ENCODE results near the gene ECHS1.

Gene ECHS1

GRCh38 chr10:133399123-133399601 is 26.0 kb upstream of the ECHS1 start:
- Histone ChIP-seq H3K4me1 (ENCODE audit: control insufficient read depth in 2 of 2, insufficient read depth in 2 of 2, low read length in 2 of 2) (peaks cover 6 to 8% of the 10 kb centered on the region in 2 donors), H3K9ac (ENCODE audit: low read depth in 1 of 2, low read length in 2 of 2) (no peak overlapping the region), H3K27ac (ENCODE audit: low read depth in 2 of 2, low read length in 2 of 2) (no peak overlapping the region), H3K4me3 (ENCODE audit: low read length in 2 of 2) (no peak overlapping the region), H3K9me3 (ENCODE audit: control insufficient read depth in 2 of 2, low read length in 2 of 2) (no peaks in the 10 kb centered on the region), H3K27me3 (ENCODE audit: control insufficient read depth in 2 of 2, insufficient read depth in 2 of 2, low read length in 2 of 2) (no peaks in the 10 kb centered on the region), H3K36me3 (ENCODE audit: control insufficient read depth in 2 of 2, insufficient read depth in 2 of 2, low read length in 2 of 2) (peaks cover 33 to 46% of the 10 kb centered on the region in 2 donors)

GRCh38 chr10:133397938-133398337 is 24.8 kb upstream of the ECHS1 start:
- Histone ChIP-seq H3K4me1 (ENCODE audit: control insufficient read depth in 2 of 2, insufficient read depth in 2 of 2, low read length in 2 of 2) (peaks cover 8% of the 10 kb centered on the region in 2 donors), H3K9me3 (ENCODE audit: control insufficient read depth in 2 of 2, low read length in 2 of 2) (no peaks in the 10 kb centered on the region), H3K9ac (ENCODE audit: low read depth in 1 of 2, low read length in 2 of 2) (no peak overlapping the region), H3K4me3 (ENCODE audit: low read length in 2 of 2) (no peak overlapping the region), H3K27me3 (ENCODE audit: control insufficient read depth in 2 of 2, insufficient read depth in 2 of 2, low read length in 2 of 2) (no peaks in the 10 kb centered on the region), H3K27ac (ENCODE audit: low read depth in 2 of 2, low read length in 2 of 2) (no peak overlapping the region), H3K36me3 (ENCODE audit: control insufficient read depth in 2 of 2, insufficient read depth in 2 of 2, low read length in 2 of 2) (peaks cover 27 to 39% of the 10 kb centered on the region in 2 donors)

GRCh38 chr10:133396035-133396624 is 23.0 kb upstream of the ECHS1 start:
- H3K4me1 ChIP-seq (ENCODE audit: control insufficient read depth in 2 of 2, insufficient read depth in 2 of 2, low read length in 2 of 2) = peaks cover 8 to 12% of the 10 kb centered on the region in 2 donors
- no peak overlapping the region for H3K4me3 ChIP-seq (ENCODE audit: low read length in 2 of 2)
- H3K9ac ChIP-seq (ENCODE audit: low read depth in 1 of 2, low read length in 2 of 2) = no peak overlapping the region
- H3K9me3 ChIP-seq (ENCODE audit: control insufficient read depth in 2 of 2, low read length in 2 of 2) = no peaks in the 10 kb centered on the region
- H3K27ac ChIP-seq (ENCODE audit: low read depth in 2 of 2, low read length in 2 of 2) = no peak overlapping the region
- H3K27me3 ChIP-seq (ENCODE audit: control insufficient read depth in 2 of 2, insufficient read depth in 2 of 2, low read length in 2 of 2) = no peaks in the 10 kb centered on the region
- peaks cover 16 to 35% of the 10 kb centered on the region in 2 donors for H3K36me3 ChIP-seq (ENCODE audit: control insufficient read depth in 2 of 2, insufficient read depth in 2 of 2, low read length in 2 of 2)

GRCh38 chr10:133394801-133395221 is 21.7 kb upstream of the ECHS1 start:
- Histone ChIP-seq H3K27me3 (ENCODE audit: control insufficient read depth in 2 of 2, insufficient read depth in 2 of 2, low read length in 2 of 2) (no peaks in the 10 kb centered on the region), H3K9me3 (ENCODE audit: control insufficient read depth in 2 of 2, low read length in 2 of 2) (no peaks in the 10 kb centered on the region), H3K36me3 (ENCODE audit: control insufficient read depth in 2 of 2, insufficient read depth in 2 of 2, low read length in 2 of 2) (peaks cover 13 to 33% of the 10 kb centered on the region in 2 donors), H3K4me3 (ENCODE audit: low read length in 2 of 2) (peak overlapping the region; percentile 83 to 91), H3K27ac (ENCODE audit: low read depth in 2 of 2, low read length in 2 of 2) (peak overlapping the region; percentile 84 to 91), H3K9ac (ENCODE audit: low read depth in 1 of 2, low read length in 2 of 2) (peak overlapping the region; percentile 90 to 94), H3K4me1 (ENCODE audit: control insufficient read depth in 2 of 2, insufficient read depth in 2 of 2, low read length in 2 of 2) (peaks cover 8 to 15% of the 10 kb centered on the region in 2 donors)

- no peaks in the 10 kb centered on the region for H3K9me3 ChIP-seq (ENCODE audit: control insufficient read depth in 2 of 2, low read length in 2 of 2)
- H3K27me3 ChIP-seq (ENCODE audit: control insufficient read depth in 2 of 2, insufficient read depth in 2 of 2, low read length in 2 of 2) = no peaks in the 10 kb centered on the region
- peak within 1 kb of the TSS; percentile 83 to 91 for H3K4me3 ChIP-seq (ENCODE audit: low read length in 2 of 2)
- peak within 1 kb of the TSS; percentile 90 to 94 for H3K9ac ChIP-seq (ENCODE audit: low read depth in 1 of 2, low read length in 2 of 2)
- H3K36me3 ChIP-seq (ENCODE audit: control insufficient read depth in 2 of 2, insufficient read depth in 2 of 2, low read length in 2 of 2) = peaks cover 10 to 27% of the 10 kb centered on the region in 2 donors
- H3K4me1 ChIP-seq (ENCODE audit: control insufficient read depth in 2 of 2, insufficient read depth in 2 of 2, low read length in 2 of 2) = peaks cover 8 to 15% of the 10 kb centered on the region in 2 donors
- peak within 1 kb of the TSS; percentile 84 to 91 for H3K27ac ChIP-seq (ENCODE audit: low read depth in 2 of 2, low read length in 2 of 2)
These were observed 21.0 kb upstream of the ECHS1 start, which contains the start of gene MTG1 for GRCh38 chr10:133394064-133394663. Gene MTG1, plus strand, starts transcription at chr10:133394157. Its CDS starts 64 bp downstream, at chr10:133394221.

- Histone ChIP-seq H3K27me3 (ENCODE audit: control insufficient read depth in 2 of 2, insufficient read depth in 2 of 2, low read length in 2 of 2) (no peaks in the 10 kb centered on the region), H3K4me1 (ENCODE audit: control insufficient read depth in 2 of 2, insufficient read depth in 2 of 2, low read length in 2 of 2) (peaks cover 8 to 15% of the 10 kb centered on the region in 2 donors), H3K36me3 (ENCODE audit: control insufficient read depth in 2 of 2, insufficient read depth in 2 of 2, low read length in 2 of 2) (peaks cover 3 to 23% of the 10 kb centered on the region in 2 donors), H3K9me3 (ENCODE audit: control insufficient read depth in 2 of 2, low read length in 2 of 2) (no peaks in the 10 kb centered on the region), H3K27ac (ENCODE audit: low read depth in 2 of 2, low read length in 2 of 2) (peak overlapping the region in 1 of 2 donors; percentile 84), H3K9ac (ENCODE audit: low read depth in 1 of 2, low read length in 2 of 2) (peak overlapping the region; percentile 32 to 90), H3K4me3 (ENCODE audit: low read length in 2 of 2) (peak overlapping the region; percentile 59 to 83)
These were observed 20.4 kb upstream of the ECHS1 start for GRCh38 chr10:133393401-133394063.

- no peak overlapping the region for H3K4me3 ChIP-seq (ENCODE audit: low read length in 2 of 2)
- H3K4me1 ChIP-seq (ENCODE audit: control insufficient read depth in 2 of 2, insufficient read depth in 2 of 2, low read length in 2 of 2) = peaks cover 8 to 15% of the 10 kb centered on the region in 2 donors
- no peaks in the 10 kb centered on the region for H3K27me3 ChIP-seq (ENCODE audit: control insufficient read depth in 2 of 2, insufficient read depth in 2 of 2, low read length in 2 of 2)
- peaks cover 0 to 14% of the 10 kb centered on the region in 2 donors for H3K36me3 ChIP-seq (ENCODE audit: control insufficient read depth in 2 of 2, insufficient read depth in 2 of 2, low read length in 2 of 2)
- peak overlapping the region in 1 of 2 donors; percentile 9 for H3K27ac ChIP-seq (ENCODE audit: low read depth in 2 of 2, low read length in 2 of 2)
- no peak overlapping the region for H3K9ac ChIP-seq (ENCODE audit: low read depth in 1 of 2, low read length in 2 of 2)
- H3K9me3 ChIP-seq (ENCODE audit: control insufficient read depth in 2 of 2, low read length in 2 of 2) = no peaks in the 10 kb centered on the region
These were observed 18.8 kb upstream of the ECHS1 start for GRCh38 chr10:133391761-133392518.

- Histone ChIP-seq H3K27me3 (ENCODE audit: control insufficient read depth in 2 of 2, insufficient read depth in 2 of 2, low read length in 2 of 2) (no peaks in the 10 kb centered on the region), H3K36me3 (ENCODE audit: control insufficient read depth in 2 of 2, insufficient read depth in 2 of 2, low read length in 2 of 2) (peaks cover 0 to 8% of the 10 kb centered on the region in 2 donors), H3K27ac (ENCODE audit: low read depth in 2 of 2, low read length in 2 of 2) (peak overlapping the region in 1 of 2 donors; percentile 24), H3K9me3 (ENCODE audit: control insufficient read depth in 2 of 2, low read length in 2 of 2) (no peaks in the 10 kb centered on the region), H3K9ac (ENCODE audit: low read depth in 1 of 2, low read length in 2 of 2) (no peak overlapping the region), H3K4me3 (ENCODE audit: low read length in 2 of 2) (no peak overlapping the region), H3K4me1 (ENCODE audit: control insufficient read depth in 2 of 2, insufficient read depth in 2 of 2, low read length in 2 of 2) (peaks cover 8 to 15% of the 10 kb centered on the region in 2 donors)
These were observed 18.1 kb upstream of the ECHS1 start for GRCh38 chr10:133391249-133391635.

GRCh38 chr10:133390597-133391248 is 17.6 kb upstream of the ECHS1 start:
- Histone ChIP-seq H3K27ac (ENCODE audit: low read depth in 2 of 2, low read length in 2 of 2) (peak overlapping the region; percentile 3 to 69), H3K4me3 (ENCODE audit: low read length in 2 of 2) (no peak overlapping the region), H3K9ac (ENCODE audit: low read depth in 1 of 2, low read length in 2 of 2) (no peak overlapping the region), H3K27me3 (ENCODE audit: control insufficient read depth in 2 of 2, insufficient read depth in 2 of 2, low read length in 2 of 2) (no peaks in the 10 kb centered on the region), H3K36me3 (ENCODE audit: control insufficient read depth in 2 of 2, insufficient read depth in 2 of 2, low read length in 2 of 2) (peaks cover 0 to 5% of the 10 kb centered on the region in 2 donors), H3K4me1 (ENCODE audit: control insufficient read depth in 2 of 2, insufficient read depth in 2 of 2, low read length in 2 of 2) (peaks cover 8 to 15% of the 10 kb centered on the region in 2 donors), H3K9me3 (ENCODE audit: control insufficient read depth in 2 of 2, low read length in 2 of 2) (no peaks in the 10 kb centered on the region)

Data from mucosa of rectum (tissue), 2 donors.